ENCODE measurements around the gene FBXL16. TPM values are rescaled to one million over a fixed set of nuclear protein-coding genes. Genes with fewer than 3 reads are reported as not detected.

The FBXL16 gene
- total and polyA plus RNA-seq, 9 of the 15 experiments (the other 6 are each of a cell fraction or from before 2014, with no cell fraction given) = 0.21 to 8.2 (median 1.7) TPM

GRCh38 chr16:667780-668518 lies 37.7 kb downstream of the FBXL16 start, which contains the start of gene RHOT2 (continued):
- peak; percentile 60 for TF ChIP-seq KAT2B (IDR thresholded peaks at IDR 0.05; ENCODE audit: low read depth, low read length)
- no peak for TF ChIP-seq NKRF (IDR thresholded peaks at IDR 0.05; ENCODE audit: borderline replicate concordance)
- no peak for TF ChIP-seq KDM1A (IDR thresholded peaks at IDR 0.05)
- no peak for TF ChIP-seq MAFK (IDR thresholded peaks at IDR 0.05; ENCODE audit: low read length)
- no peak for TF ChIP-seq SMARCC2 (IDR thresholded peaks at IDR 0.05; ENCODE audit: low read depth)
- TF ChIP-seq SMARCA4 (IDR thresholded peaks at IDR 0.05) = no peak
- no peak for TF ChIP-seq YBX1 (IDR thresholded peaks at IDR 0.05)
- peak; percentile 74 for TF ChIP-seq E2F8 (IDR thresholded peaks at IDR 0.05; ENCODE audit: low read depth, partially characterized antibody)
- no peak for TF ChIP-seq ZNF253 (CRISPR knock-in tag; conservative IDR thresholded peaks at IDR 0.05)
- TF ChIP-seq JUND (IDR thresholded peaks at IDR 0.05; ENCODE audit: borderline replicate concordance, low read depth, low read length) = peak; percentile 79
- no peak; the same call in 2 of the 3 replicates for TF ChIP-seq JUND (tag; IDR thresholded peaks at IDR 0.05; ENCODE audit: borderline replicate concordance, low read depth, low read length)
- no peak for TF ChIP-seq MEF2D (tag; conservative IDR thresholded peaks at IDR 0.05; ENCODE audit: low read depth)
- TF ChIP-seq ZNF121 (CRISPR knock-in tag; conservative IDR thresholded peaks at IDR 0.05) = no peak
- no peak for TF ChIP-seq BMI1 (IDR thresholded peaks at IDR 0.05; ENCODE audit: low read length)
- TF ChIP-seq CTCFL (IDR thresholded peaks at IDR 0.05; ENCODE audit: borderline replicate concordance, insufficient read depth, low read depth, low read length, poor library complexity, severe bottlenecking) = peak; percentile 99
- TF ChIP-seq ELF1 (tag; IDR thresholded peaks at IDR 0.05) = peak; percentile 94
- no peak for TF ChIP-seq TRIM28 (IDR thresholded peaks at IDR 0.05)
- TF ChIP-seq FOS (IDR thresholded peaks at IDR 0.05; ENCODE audit: extremely low read depth, insufficient read length) = no peak
- TF ChIP-seq NFIX (CRISPR knock-in tag; IDR thresholded peaks at IDR 0.05; ENCODE audit: low read depth) = no peak
- no peak for TF ChIP-seq FOXO4 (CRISPR knock-in tag; IDR thresholded peaks at IDR 0.05)
- no peak for TF ChIP-seq ZBED1 (IDR thresholded peaks at IDR 0.05)
- TF ChIP-seq TARDBP (IDR thresholded peaks at IDR 0.05) = 0 out of 2 replicates have a peak, but pooled peaks have one; percentile 73

Data from K562 (cell line).